ENCODE results near the gene MGAT4A. TPM values are rescaled to one million over a fixed set of nuclear protein-coding genes. Genes with fewer than 3 reads are reported as not detected.

Gene MGAT4A
- total RNA-seq, 2 experiments from 2014 or later = 200 to 204 TPM

DNA sequence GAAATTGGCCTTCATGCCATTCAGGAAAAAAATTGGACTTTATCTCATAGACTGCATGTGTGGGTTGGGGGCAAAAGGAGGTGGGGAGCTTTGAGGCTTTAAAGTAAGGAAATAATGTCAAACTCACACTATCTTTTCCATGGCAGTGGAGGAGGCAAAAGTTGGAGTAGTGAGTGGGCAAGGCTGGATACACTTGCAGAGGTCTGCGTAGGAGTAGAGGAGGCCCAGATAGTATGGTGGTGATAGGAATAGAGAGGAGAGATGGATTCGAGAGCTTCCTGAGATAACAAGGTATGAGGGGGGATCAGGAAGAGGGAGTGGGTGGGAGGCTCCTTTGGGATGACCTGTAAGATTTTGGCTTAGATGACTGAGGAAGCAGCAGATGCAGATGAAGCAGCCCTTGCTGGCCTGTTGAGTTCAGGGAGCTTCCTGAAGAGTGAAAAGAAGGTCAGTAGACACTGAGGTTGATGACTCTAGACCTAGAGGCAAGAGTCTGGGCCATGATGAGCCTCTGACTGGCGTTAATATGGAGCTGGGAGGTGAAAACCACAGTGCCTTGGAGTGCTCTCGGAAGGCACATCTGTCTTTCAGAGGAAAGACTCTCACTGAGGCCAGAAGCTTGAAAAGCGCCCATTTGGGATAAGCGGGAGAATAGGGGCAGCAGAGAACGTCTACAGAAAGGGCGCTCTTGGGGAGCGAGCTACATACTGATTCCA, 116.8 kb downstream of the MGAT4A start:
- TF ChIP-seq CTCF (IDR thresholded peaks at IDR 0.05) = no peak
- peaks cover 85% of the 10 kb centered on the region for H3K36me3 Mint-ChIP-seq (ENCODE audit: low read depth)

DNA sequence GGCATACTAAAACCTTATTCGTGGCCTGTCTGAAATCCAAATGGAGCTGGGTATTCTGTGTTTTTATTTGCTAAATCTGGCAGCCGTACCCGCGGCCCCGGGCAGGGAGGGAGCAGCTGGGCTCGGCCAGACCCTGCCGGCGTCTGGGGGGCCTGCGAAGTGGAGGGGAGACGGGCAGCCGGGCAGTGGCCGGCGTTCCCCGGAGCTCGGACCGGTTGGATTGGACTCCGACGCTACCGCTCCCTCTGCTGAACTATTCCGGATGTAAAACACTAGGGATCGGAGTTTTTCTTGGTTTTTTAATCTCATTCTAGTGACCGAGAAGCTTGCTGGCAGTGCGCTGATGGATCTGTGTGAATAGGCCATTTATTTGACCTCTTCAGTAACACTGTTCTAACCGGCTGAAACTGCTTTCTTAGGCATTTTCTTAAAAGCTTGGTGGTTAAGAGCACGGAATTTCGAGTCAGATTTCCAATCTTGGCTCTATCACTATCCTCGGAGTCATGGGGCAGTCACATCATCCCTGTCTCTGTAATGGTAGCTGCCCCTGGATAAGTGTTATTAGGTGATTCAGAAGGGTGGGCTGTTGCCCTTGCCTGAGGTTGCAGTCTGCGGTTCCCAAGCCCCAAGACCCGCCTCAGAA, 121.8 kb downstream of the MGAT4A start:
- Histone ChIP-seq H3K9me3 (ENCODE audit: control insufficient read depth in 1 of 2, insufficient read depth in 1 of 2, low read length in 2 of 2) (no peaks in the 10 kb centered on the region), H3K4me3 (ENCODE audit: low read length) (peak overlapping the region; percentile 77), H3K27me3 (ENCODE audit: control insufficient read depth in 1 of 2, insufficient read depth in 2 of 2, low read length in 2 of 2) (no peaks in the 10 kb centered on the region), H3K4me1 (ENCODE audit: insufficient read depth, low read length) (peaks cover 43% of the 10 kb centered on the region), H3K36me3 (ENCODE audit: insufficient read depth, low read length) (peaks cover 36% of the 10 kb centered on the region), H3K27ac (ENCODE audit: low read depth in 1 of 2, low read length in 2 of 2) (peak overlapping the region; percentile 87 to 91)
- Mint-ChIP-seq H3K9me3 (no peaks in the 10 kb centered on the region), H3K27ac (peak overlapping the region; percentile 89), H3K4me3 (peak overlapping the region; percentile 85), H3K27me3 (no peaks in the 10 kb centered on the region), H3K4me1 (ENCODE audit: low read depth) (peaks cover 79% of the 10 kb centered on the region), H3K36me3 (ENCODE audit: low read depth) (peaks cover 73% of the 10 kb centered on the region)
- TF ChIP-seq CTCF (IDR thresholded peaks at IDR 0.05) = no peak
- intact Hi-C loops (cut with DNase I, micrococcal nuclease) = loop anchor here in 1 of 2 experiments (2.0 to 10.0 kb wide), 3 partner anchors 546 to 876 kb away; partner anchors contain the start of genes LIPT1, MITD1, MRPL30 and TSGA10
- ChIA-PET POLR2A (interaction anchor here (0.7 to 1.8 kb wide), 8 partner anchors 8 to 546 kb away, joined by 3 to 6 read pairs (median 4); partner anchors contain the start of genes C2orf15, LIPT1 and TSGA10), CTCF (interaction anchor here (1.6 kb wide), 1 partner anchor 40 kb away, joined by 3 read pairs; no protein-coding TSS in a partner anchor)
- ATAC-seq (ENCODE audit: poor library complexity) (peak; percentile 6), DNase-seq (no peak)

More for the DNA sequence above, 116.8 kb downstream of the MGAT4A start:
- DNase-seq (no peak), ATAC-seq (ENCODE audit: poor library complexity) (no peak)
- H3K4me3 ChIP-seq (ENCODE audit: low read length) = no peak overlapping the region
- intact Hi-C loops (cut with DNase I, micrococcal nuclease) = no loop called here
- Mint-ChIP-seq H3K27me3 (no peaks in the 10 kb centered on the region), H3K27ac (peak overlapping the region; percentile 67), H3K9me3 (no peaks in the 10 kb centered on the region), H3K4me1 (ENCODE audit: low read depth) (peaks cover 61% of the 10 kb centered on the region), H3K4me3 (no peak overlapping the region)
- H3K9me3 ChIP-seq (ENCODE audit: control insufficient read depth in 1 of 2, insufficient read depth in 1 of 2, low read length in 2 of 2) = no peaks in the 10 kb centered on the region
- H3K27me3 ChIP-seq (ENCODE audit: control insufficient read depth in 1 of 2, insufficient read depth in 2 of 2, low read length in 2 of 2) = no peaks in the 10 kb centered on the region
- ChIA-PET POLR2A (no interaction called here), CTCF (interaction anchor here (0.7 kb wide), 1 partner anchor 125 kb away, joined by 3 read pairs; no protein-coding TSS in a partner anchor)
- peaks cover 60% of the 10 kb centered on the region for H3K36me3 ChIP-seq (ENCODE audit: insufficient read depth, low read length)
- H3K4me1 ChIP-seq (ENCODE audit: insufficient read depth, low read length) = peaks cover 14% of the 10 kb centered on the region
- H3K27ac ChIP-seq (ENCODE audit: low read depth in 1 of 2, low read length in 2 of 2) = no peak overlapping the region

DNA sequence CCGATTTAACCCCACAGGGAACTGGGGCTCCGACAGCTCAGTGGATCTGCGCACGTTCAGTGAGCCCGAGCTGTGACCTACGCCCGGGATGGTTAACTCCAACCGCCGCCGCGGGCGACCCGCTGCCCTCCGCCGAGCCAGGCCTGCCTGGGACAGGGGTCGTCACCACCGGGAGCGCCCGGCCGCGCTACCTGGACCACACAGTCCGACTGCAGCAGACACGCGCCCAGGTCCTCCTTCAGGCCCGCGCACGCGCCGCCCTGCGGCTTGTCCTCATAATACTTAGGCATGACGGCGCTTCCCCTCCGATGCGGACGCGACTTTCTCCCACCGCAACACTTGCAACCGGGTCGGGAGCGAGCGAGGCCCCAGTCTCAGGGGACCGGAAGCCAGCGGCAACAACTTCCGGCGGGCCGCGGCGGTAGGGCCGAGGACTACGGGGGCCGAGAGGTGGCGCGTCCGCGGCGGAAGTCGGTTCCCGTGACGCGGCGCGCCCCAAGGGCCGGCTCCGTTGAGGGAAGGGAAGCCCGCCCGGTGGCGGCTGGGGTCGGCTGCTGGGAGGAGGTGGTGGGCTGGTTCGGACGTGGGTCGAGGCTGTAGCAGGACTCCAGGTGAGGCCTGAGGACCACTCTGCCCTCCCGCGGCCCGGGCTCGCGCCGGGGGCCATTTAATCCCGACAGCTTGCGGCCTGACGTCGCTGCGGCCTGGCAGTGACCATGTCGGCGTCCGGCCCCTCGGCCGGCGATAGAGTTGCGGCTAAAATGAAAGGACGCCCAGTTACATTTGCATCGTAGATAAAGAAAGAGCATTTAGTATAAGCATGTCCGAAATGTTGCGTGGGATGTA, 122.6 kb downstream of the MGAT4A start, which contains the start of the genes COA5 and UNC50:
Gene COA5, minus strand, starts transcription at position 397 of the 846 bp plus-strand sequence. Its CDS starts 107 bp downstream, at position 290.
Gene UNC50, plus strand, starts transcription at position 474 of the 846 bp plus-strand sequence. CDS start 1,171 bp downstream, outside the sequence.
- peak within 1 kb of the TSS; percentile 89 for H3K27ac Mint-ChIP-seq
- no peaks in the 10 kb centered on the region for H3K9me3 ChIP-seq (ENCODE audit: control insufficient read depth in 1 of 2, insufficient read depth in 1 of 2, low read length in 2 of 2)
- no peaks in the 10 kb centered on the region for H3K9me3 Mint-ChIP-seq
- H3K4me3 Mint-ChIP-seq = peak within 1 kb of the TSS; percentile 85
- ChIA-PET CTCF (interaction anchor here (1.2 to 1.6 kb wide), 3 partner anchors 27 to 729 kb away, joined by 3 to 4 read pairs (median 4); partner anchors contain the start of genes EIF5B and TXNDC9), POLR2A (interaction anchor here (0.7 to 1.8 kb wide), 9 partner anchors 9 to 533 kb away, joined by 3 to 6 read pairs (median 4); partner anchors contain the start of gene C2orf15)
- intact Hi-C loops (cut with DNase I, micrococcal nuclease) = loop anchor here in 1 of 2 experiments (2.0 to 10.0 kb wide), 3 partner anchors 546 to 876 kb away; partner anchors contain the start of genes LIPT1, MITD1, MRPL30 and TSGA10
- H3K4me1 Mint-ChIP-seq (ENCODE audit: low read depth) = peaks cover 72% of the 10 kb centered on the region
- TF ChIP-seq CTCF (IDR thresholded peaks at IDR 0.05) = no peak
- H3K4me3 ChIP-seq (ENCODE audit: low read length) = peak within 1 kb of the TSS; percentile 77
- peak; percentile 83 for ATAC-seq (ENCODE audit: poor library complexity)
- H3K4me1 ChIP-seq (ENCODE audit: insufficient read depth, low read length) = peaks cover 43% of the 10 kb centered on the region
- H3K36me3 Mint-ChIP-seq (ENCODE audit: low read depth) = peaks cover 72% of the 10 kb centered on the region
- peak within 1 kb of the TSS; percentile 87 to 91 for H3K27ac ChIP-seq (ENCODE audit: low read depth in 1 of 2, low read length in 2 of 2)
- H3K27me3 Mint-ChIP-seq = no peaks in the 10 kb centered on the region
- H3K36me3 ChIP-seq (ENCODE audit: insufficient read depth, low read length) = peaks cover 33% of the 10 kb centered on the region
- DNase-seq = peak; percentile 84 to 95 (median 89)
- no peaks in the 10 kb centered on the region for H3K27me3 ChIP-seq (ENCODE audit: control insufficient read depth in 1 of 2, insufficient read depth in 2 of 2, low read length in 2 of 2)
